ENCODE data around the gene LAMB3.

DNA sequence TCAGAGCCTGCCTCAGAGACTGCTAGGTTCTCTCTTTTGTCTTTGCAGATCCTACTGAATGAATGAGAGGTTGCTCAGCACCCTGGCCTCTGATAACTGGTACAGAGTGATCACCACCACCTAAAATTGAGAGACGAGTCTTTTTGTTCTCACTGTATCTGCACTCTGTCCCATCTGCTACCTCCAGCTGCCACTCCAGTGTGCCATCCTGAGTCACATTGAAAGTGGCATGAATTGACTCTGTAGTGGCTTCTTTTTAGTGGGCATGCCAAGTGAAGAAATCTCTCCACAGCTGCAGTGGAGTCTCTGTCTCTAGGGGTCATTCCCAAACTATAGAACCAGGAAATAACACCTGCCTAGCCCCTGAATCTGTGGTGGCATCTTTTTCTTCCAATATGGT, 54.0 kb downstream of the LAMB3 start:
- TF ChIP-seq GATA3 (IDR thresholded peaks at IDR 0.05; ENCODE audit: low read depth, low read length) (no peak), GATA2 (IDR thresholded peaks at IDR 0.05; ENCODE audit: low read depth, low read length) (no peak)

Data from SH-SY5Y (cell line).